IMR-90 (cell line): Measurements from ENCODE around the gene TRAPPC10. TPM values are rescaled to one million over a fixed set of nuclear protein-coding genes. Genes with fewer than 3 reads are reported as not detected.

Source experiments
- ATAC-seq: fragments of 200-7000 bp; cut with Tn5 transposase; 2 replicates; pipeline ENCODE4 v1.9.1; 2020; ENCODE audit warnings: low read depth, mild to moderate bottlenecking, moderate library complexity
- BruUV-seq: library from RNA; stranded (reverse); fragments of 400-500 nt; replicated peaks from 2 replicates; lab custom pipeline; 2021; lab: Mats Ljungman, UMichigan
- CTCF ChIA-PET: fragments of 300-600 bp; formaldehyde crosslinking; extraction: SDS; loops from one replicate; lab custom pipeline; 2021; ENCODE audit warnings: antibody characterized with exemption; lab: Yijun Ruan, JAX
- POLR2A ChIA-PET: fragments of 300-600 bp; sonication (Branson Sonifier 250); formaldehyde crosslinking; loops from one replicate; lab custom pipeline; 2022; ENCODE audit warnings: antibody characterized with exemption; ENCODE audit not compliant: unreplicated experiment; lab: Charles Lee
- DNase-seq: peaks from one replicate; pipeline ENCODE4 v3.0.0; 2013
- H2AFZ ChIP-seq: replicated peaks from 2 replicates; pipeline ENCODE3; 2013; ENCODE audit warnings: low read length, mild to moderate bottlenecking; ENCODE audit not compliant: poor library complexity
- H2AK5ac ChIP-seq: 2 replicates; pipeline ENCODE4 v1.6.1; 2013; ENCODE audit warnings: low read depth, low read length, inconsistent platforms
- H2AK9ac ChIP-seq: replicated peaks from 2 replicates; pipeline ENCODE3; 2013; ENCODE audit warnings: mild to moderate bottlenecking, low read depth, low read length, moderate library complexity; ENCODE audit not compliant: poor library complexity
- H2BK120ac ChIP-seq: 2 replicates; pipeline ENCODE4 v1.6.1; 2013; ENCODE audit warnings: low read depth, low read length, inconsistent platforms
- H2BK15ac ChIP-seq: 3 replicates; pipeline ENCODE4 v1.6.1; 2013; ENCODE audit warnings: low read depth, low read length, inconsistent platforms
- H2BK20ac ChIP-seq: 2 replicates; pipeline ENCODE4 v1.6.1; 2013; ENCODE audit warnings: low read depth, mild to moderate bottlenecking, inconsistent platforms, low read length, moderate library complexity
- H2BK5ac ChIP-seq: 2 replicates; pipeline ENCODE4 v1.6.1; 2013; ENCODE audit warnings: mild to moderate bottlenecking, low read depth, low read length, inconsistent platforms; ENCODE audit not compliant: poor library complexity, severe bottlenecking
- H3K14ac ChIP-seq: replicated peaks from 2 replicates; pipeline ENCODE4 v1.6.1; 2013; ENCODE audit warnings: low read depth, low read length, inconsistent platforms
- H3K18ac ChIP-seq: 2 replicates; pipeline ENCODE4 v1.6.1; 2013; ENCODE audit warnings: low read depth, low read length, control low read depth
- H3K23ac ChIP-seq: 2 replicates; pipeline ENCODE4 v1.6.1; 2013; ENCODE audit warnings: low read depth, low read length, inconsistent platforms
- H3K27ac ChIP-seq: 2 replicates; pipeline ENCODE4 v1.5.1; 2013; ENCODE audit warnings: mild to moderate bottlenecking, control low read depth, low read length; ENCODE audit not compliant: insufficient read depth
- H3K27me3 ChIP-seq: 2 replicates; pipeline ENCODE4 v1.6.1; 2013; ENCODE audit warnings: low read length; ENCODE audit not compliant: control insufficient read depth, insufficient read depth
- H3K36me3 ChIP-seq: 2 replicates; pipeline ENCODE4 v1.6.1; 2013; ENCODE audit warnings: low read length, mixed read lengths; ENCODE audit not compliant: control insufficient read depth, insufficient read depth
- H3K4ac ChIP-seq: 2 replicates; pipeline ENCODE4 v1.6.1; 2013; ENCODE audit warnings: low read depth, low read length, inconsistent platforms
- H3K4me1 ChIP-seq: 2 replicates; pipeline ENCODE4 v1.6.1; 2013; ENCODE audit warnings: low read length, mixed read lengths; ENCODE audit not compliant: control insufficient read depth, insufficient read depth
- H3K4me2 ChIP-seq: 2 replicates; pipeline ENCODE4 v1.6.1; 2013; ENCODE audit warnings: low read depth, mild to moderate bottlenecking, control low read depth, low read length, moderate library complexity
- H3K4me3 ChIP-seq: 2 replicates; pipeline ENCODE4 v1.5.1; 2013; ENCODE audit warnings: low read depth, mild to moderate bottlenecking, control low read depth, low read length, moderate library complexity; ENCODE audit not compliant: insufficient read depth
- H3K56ac ChIP-seq: 2 replicates; pipeline ENCODE4 v1.6.1; 2013; ENCODE audit warnings: low read length, inconsistent platforms; ENCODE audit not compliant: insufficient read depth; ENCODE audit errors: extremely low read depth
- H3K79me1 ChIP-seq, 2 experiments: 2 replicates each; pipeline ENCODE4 v1.6.1; 2013; ENCODE audit warnings: low read length in 2 of 2, inconsistent platforms in 1 of 2, low read depth in 1 of 2
- H3K9ac ChIP-seq: 2 replicates; pipeline ENCODE4 v1.6.1; 2013; ENCODE audit warnings: low read depth, low read length, control low read depth
- H3K9me1 ChIP-seq: 2 replicates; pipeline ENCODE4 v1.6.1; 2013; ENCODE audit warnings: low read length, inconsistent platforms; ENCODE audit not compliant: insufficient read depth
- H3K9me3 ChIP-seq: 2 replicates; pipeline ENCODE4 v1.6.1; 2013; ENCODE audit warnings: low read length; ENCODE audit not compliant: control insufficient read depth, insufficient read depth
- H4K20me1 ChIP-seq: 2 replicates; pipeline ENCODE4 v1.6.1; 2013; ENCODE audit warnings: low read length, inconsistent platforms; ENCODE audit not compliant: insufficient read depth
- H4K5ac ChIP-seq: 2 replicates; pipeline ENCODE4 v1.6.1; 2013; ENCODE audit warnings: mild to moderate bottlenecking, low read depth, low read length, control low read depth
- H4K8ac ChIP-seq, 2 experiments: 2 replicates each; pipeline ENCODE4 v1.6.1; 2013; ENCODE audit warnings: low read depth in 2 of 2, low read length in 2 of 2, control low read depth in 1 of 2, inconsistent platforms in 1 of 2
- H4K91ac ChIP-seq: 2 replicates; pipeline ENCODE4 v1.6.1; 2013; ENCODE audit warnings: low read depth, low read length, inconsistent platforms; ENCODE audit not compliant: insufficient read depth
- CEBPB ChIP-seq: IDR thresholded peaks from 2 replicates; pipeline ENCODE4 v1.6.1; 2012; ENCODE audit warnings: low read depth, low read length, improper control_type of control experiment
- CHD1 ChIP-seq: IDR thresholded peaks from 2 replicates; pipeline ENCODE4 v1.6.1; 2012; ENCODE audit warnings: low read depth, low read length, improper control_type of control experiment
- MAFK ChIP-seq: IDR thresholded peaks from 2 replicates; pipeline ENCODE4 v1.6.1; 2012; ENCODE audit warnings: low read depth, low read length, improper control_type of control experiment
- NFE2L2 ChIP-seq: fragments of 150-350 bp; IDR thresholded peaks from 2 replicates; pipeline ENCODE4 v1.6.1; 2016; ENCODE audit warnings: low read depth, mild to moderate bottlenecking, low read length
- POLR2A ChIP-seq: IDR thresholded peaks from 2 replicates; pipeline ENCODE4 v1.6.1; 2012; ENCODE audit warnings: mild to moderate bottlenecking, low read depth, low read length
- RAD21 ChIP-seq: IDR thresholded peaks from 2 replicates; pipeline ENCODE4 v1.6.1; 2012; ENCODE audit warnings: low read length, improper control_type of control experiment
- RCOR1 ChIP-seq: IDR thresholded peaks from 2 replicates; pipeline ENCODE4 v1.6.1; 2012; ENCODE audit warnings: mild to moderate bottlenecking, low read length, improper control_type of control experiment; ENCODE audit not compliant: insufficient replicate concordance
- RFX5 ChIP-seq: IDR thresholded peaks from 2 replicates; pipeline ENCODE4 v1.8.0; 2012; ENCODE audit warnings: low read depth, mild to moderate bottlenecking, low read length, moderate library complexity
- SMC3 ChIP-seq: fragments of 150-350 bp; IDR thresholded peaks from 2 replicates; pipeline ENCODE4 v1.6.1; 2016; ENCODE audit warnings: low read depth, mild to moderate bottlenecking, antibody characterized with exemption, low read length, moderate library complexity
- WGBS, 2 experiments: methylation state at CpG; one replicate each; pipeline versions ENCODE4 v1.1.5 to v1.1.7; 2013; ENCODE audit warnings: missing lambda C conversion rate in 2 of 2; ENCODE audit not compliant: insufficient read length in 1 of 2; ENCODE audit errors: extremely low coverage in 2 of 2; 5-methylcytosine and 5-hydroxymethylcytosine counted together
- dilution Hi-C: fragments of 300-500 bp; cut with HindIII; formaldehyde crosslinking; loops from one replicate; pipeline ENCODE4 v1.14.3; 2018; ENCODE audit warnings: low sequenced_read_pairs; ENCODE audit not compliant: unreplicated experiment
- in situ Hi-C: fragments of 300-500 bp; cut with MboI; formaldehyde crosslinking; loops from 3 replicates; pipeline ENCODE4 v1.14.3; 2019; ENCODE audit warnings: low sequenced_read_pairs, inconsistent platforms, mixed read lengths
- intact Hi-C: fragments of 100-400 bp; cut with micrococcal nuclease; formaldehyde crosslinking; loops from 2 replicates; pipeline ENCODE4 v1.10.0; 2022
- polyA plus RNA-seq, 3 experiments: library from polyadenylated mRNA; depleted of rRNA; stranded (reverse); fragments of >200 nt; gene quantifications; 2 replicates each; pipeline ENCODE4 v1.2.3, GENCODE V29; 2012; ENCODE audit warnings: low replicate concordance in 1 of 3
- total RNA-seq: library from RNA; depleted of rRNA; stranded (reverse); fragments of >200 nt; gene quantifications from 2 replicates; pipeline ENCODE4 v1.2.3, GENCODE V29; 2012
- TF ChIP-seq, protein P1 (sequence below): conservative IDR thresholded peaks from 2 replicates; pipeline ENCODE4 v1.5.1; 2012; ENCODE audit warnings: mild to moderate bottlenecking, low read depth, low read length, improper control_type of control experiment
- TF ChIP-seq, protein P2 (sequence below): fragments of 150-350 bp; IDR thresholded peaks from 2 replicates; pipeline ENCODE4 v1.6.1; 2016; ENCODE audit warnings: low read depth, mild to moderate bottlenecking, low read length, moderate library complexity, borderline replicate concordance

The TRAPPC10 gene
- total and polyA plus RNA-seq, 2 of the 4 experiments (the other 2 are of a cell fraction): 17.8 to 18.1 TPM

DNA sequence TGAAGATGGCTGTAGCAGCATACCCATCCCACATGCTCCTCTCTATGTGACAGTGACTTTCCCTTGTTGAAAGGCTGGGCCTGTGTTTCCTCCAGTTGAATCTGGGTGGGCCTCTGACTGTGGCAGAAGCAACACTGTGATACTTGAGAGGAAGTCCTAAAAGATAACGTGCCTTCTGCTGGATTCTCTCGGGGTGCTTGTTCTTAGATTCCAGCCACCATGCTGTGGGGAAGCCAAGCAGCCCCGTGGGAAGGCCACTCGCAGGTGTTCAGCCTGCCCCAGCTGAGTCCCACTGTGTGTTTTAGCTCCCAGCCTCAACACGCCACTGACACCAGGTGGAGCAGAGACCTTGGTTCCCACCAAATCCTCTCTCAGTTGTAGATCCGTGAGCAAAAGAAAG, 31.5 kb downstream of the TRAPPC10 start:
- Histone ChIP-seq H2BK5ac (no peak overlapping the region), H3K14ac (no peak overlapping the region), H4K20me1 (no peaks in the 10 kb centered on the region; the same call in none of the 2 replicates), H4K5ac (no peak overlapping the region), H3K9me1 (peaks cover 5% of the 10 kb centered on the region; the same call in 1 of the 2 replicates), H3K27me3 (no peaks in the 10 kb centered on the region), H3K9me3 (no peaks in the 10 kb centered on the region), H3K4ac (no peak overlapping the region), H2AK9ac (no peak overlapping the region), H2AFZ (no peak overlapping the region), H3K9ac (no peak overlapping the region), H2BK15ac (no peak overlapping the region), H2AK5ac (no peak overlapping the region), H3K18ac (no peak overlapping the region), H3K36me3 (peaks cover 8% of the 10 kb centered on the region), H4K8ac (no peak overlapping the region), H3K4me1 (no peaks in the 10 kb centered on the region), H3K56ac (no peak overlapping the region), H3K27ac (no peak overlapping the region), H3K4me3 (no peak overlapping the region), H2BK20ac (no peak overlapping the region), H2BK120ac (no peak overlapping the region), H3K79me1 (peaks cover 24 to 42% of the 10 kb centered on the region in 2 experiments), H4K91ac (no peak overlapping the region), H3K23ac (no peak overlapping the region), H3K4me2 (no peak overlapping the region)
- no peak for ATAC-seq
- ChIA-PET CTCF (interaction anchor here (0.9 kb wide), 1 partner anchor 19 kb away, joined by 7 read pairs; no protein-coding TSS in a partner anchor), POLR2A (no interaction called here)
- no TSS peak for BruUV-seq
- TF ChIP-seq MAFK (no peak), RAD21 (no peak), RFX5 (no peak), CHD1 (no peak), CEBPB (no peak), NFE2L2 (no peak), RCOR1 (no peak), POLR2A (no peak), SMC3 (no peak)
- TF ChIP-seq, protein P1, sequence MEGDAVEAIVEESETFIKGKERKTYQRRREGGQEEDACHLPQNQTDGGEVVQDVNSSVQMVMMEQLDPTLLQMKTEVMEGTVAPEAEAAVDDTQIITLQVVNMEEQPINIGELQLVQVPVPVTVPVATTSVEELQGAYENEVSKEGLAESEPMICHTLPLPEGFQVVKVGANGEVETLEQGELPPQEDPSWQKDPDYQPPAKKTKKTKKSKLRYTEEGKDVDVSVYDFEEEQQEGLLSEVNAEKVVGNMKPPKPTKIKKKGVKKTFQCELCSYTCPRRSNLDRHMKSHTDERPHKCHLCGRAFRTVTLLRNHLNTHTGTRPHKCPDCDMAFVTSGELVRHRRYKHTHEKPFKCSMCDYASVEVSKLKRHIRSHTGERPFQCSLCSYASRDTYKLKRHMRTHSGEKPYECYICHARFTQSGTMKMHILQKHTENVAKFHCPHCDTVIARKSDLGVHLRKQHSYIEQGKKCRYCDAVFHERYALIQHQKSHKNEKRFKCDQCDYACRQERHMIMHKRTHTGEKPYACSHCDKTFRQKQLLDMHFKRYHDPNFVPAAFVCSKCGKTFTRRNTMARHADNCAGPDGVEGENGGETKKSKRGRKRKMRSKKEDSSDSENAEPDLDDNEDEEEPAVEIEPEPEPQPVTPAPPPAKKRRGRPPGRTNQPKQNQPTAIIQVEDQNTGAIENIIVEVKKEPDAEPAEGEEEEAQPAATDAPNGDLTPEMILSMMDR: no peak
- TF ChIP-seq, protein P2, sequence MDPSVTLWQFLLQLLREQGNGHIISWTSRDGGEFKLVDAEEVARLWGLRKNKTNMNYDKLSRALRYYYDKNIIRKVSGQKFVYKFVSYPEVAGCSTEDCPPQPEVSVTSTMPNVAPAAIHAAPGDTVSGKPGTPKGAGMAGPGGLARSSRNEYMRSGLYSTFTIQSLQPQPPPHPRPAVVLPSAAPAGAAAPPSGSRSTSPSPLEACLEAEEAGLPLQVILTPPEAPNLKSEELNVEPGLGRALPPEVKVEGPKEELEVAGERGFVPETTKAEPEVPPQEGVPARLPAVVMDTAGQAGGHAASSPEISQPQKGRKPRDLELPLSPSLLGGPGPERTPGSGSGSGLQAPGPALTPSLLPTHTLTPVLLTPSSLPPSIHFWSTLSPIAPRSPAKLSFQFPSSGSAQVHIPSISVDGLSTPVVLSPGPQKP: no peak
- in situ Hi-C loops (no loop called here), intact Hi-C loops (no loop called here), dilution Hi-C loops (no loop called here)
- no peak for DNase-seq
- WGBS, 2 experiments: no CpG with 5 or more reads among the region's 6 CpGs
